Pulmonary artery endothelial cell (primary cell): ENCODE measurements around the gene CRISP2. TPM values are rescaled to one million over a fixed set of nuclear protein-coding genes. Genes with fewer than 3 reads are reported as not detected.

Experiments used
- DNase-seq: peaks from one replicate; pipeline ENCODE4 v3.0.0-alpha.2; 2011; ENCODE audit warnings: low read depth, low spot score
- total RNA-seq: library from RNA; depleted of rRNA; stranded (reverse); fragments of >200 nt; gene quantifications from 2 replicates; pipeline ENCODE4 v1.2.3, GENCODE V29; 2014

The CRISP2 gene
- total RNA-seq, 1 donor from 2014 or later = not detected

DNA sequence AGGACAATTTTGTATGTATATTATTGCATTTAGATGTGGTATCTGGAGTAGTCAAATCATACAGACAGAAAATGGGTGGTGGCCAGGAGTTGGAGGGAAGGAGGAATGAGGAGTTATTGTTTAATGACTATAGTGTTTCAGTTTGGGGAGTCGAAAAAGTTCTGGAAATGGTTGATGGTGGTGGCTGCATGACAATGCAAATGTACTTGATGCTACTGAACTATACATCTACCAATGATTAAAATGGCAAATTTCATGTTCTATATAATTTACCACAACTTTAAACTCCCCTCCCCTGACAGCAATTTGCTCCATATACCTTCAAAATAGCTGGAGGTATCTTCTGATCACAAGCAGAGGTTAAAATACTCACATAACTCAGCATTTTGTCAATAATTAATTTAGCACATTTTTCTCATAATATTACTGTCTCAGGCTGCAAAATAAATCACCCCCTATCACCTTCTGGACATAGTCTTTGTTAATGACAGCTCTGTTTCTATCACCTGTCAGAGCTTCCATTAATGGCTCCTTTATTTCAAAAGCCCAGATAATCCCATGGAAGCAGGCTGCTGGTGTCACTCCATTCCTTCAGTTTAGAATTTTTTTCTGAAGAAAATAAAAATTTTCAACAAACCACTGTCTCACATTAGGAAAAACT, 51.0 kb downstream of the CRISP2 start:
- no peak for DNase-seq

DNA sequence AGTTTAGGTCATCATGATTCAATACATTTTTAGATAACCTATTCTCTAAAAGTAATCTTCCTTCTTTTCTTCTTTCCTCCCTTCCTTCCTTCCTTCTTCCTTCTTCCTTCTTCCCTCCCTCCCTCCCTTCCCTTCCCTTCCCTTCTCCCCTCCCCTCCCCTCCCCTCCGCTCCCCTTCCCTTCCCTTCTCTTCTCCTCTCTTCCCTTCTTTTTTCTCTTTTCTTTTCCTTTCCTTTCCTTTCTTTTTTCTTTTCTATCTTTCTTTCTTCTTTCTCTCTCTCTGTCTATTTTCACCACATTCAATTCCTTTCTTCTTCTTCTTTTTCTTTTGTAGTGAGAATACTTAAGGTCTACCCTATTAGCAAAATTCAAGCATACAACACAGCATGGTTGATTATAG, 59.4 kb downstream of the CRISP2 start:
- DNase-seq = no peak

DNA sequence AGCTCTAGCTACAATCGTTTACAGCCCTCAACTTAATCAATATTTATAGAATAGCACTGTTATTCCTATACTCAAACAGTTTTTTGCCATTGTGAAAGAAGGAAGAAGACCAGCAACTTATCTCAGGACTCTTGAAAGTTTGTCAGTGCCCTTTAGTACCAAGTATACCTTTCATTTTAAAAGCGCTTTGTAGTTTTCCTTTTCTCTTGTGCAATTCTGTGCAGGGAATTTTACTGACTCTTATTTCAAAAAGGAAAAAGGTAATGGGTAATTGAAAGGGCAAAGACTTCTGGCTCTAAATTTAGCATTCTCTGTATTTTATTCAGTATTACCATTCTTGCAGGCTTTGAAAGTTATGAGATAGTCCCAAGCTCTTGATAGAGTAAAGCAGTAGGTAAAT, 59.9 kb downstream of the CRISP2 start:
- DNase-seq = no peak

DNA sequence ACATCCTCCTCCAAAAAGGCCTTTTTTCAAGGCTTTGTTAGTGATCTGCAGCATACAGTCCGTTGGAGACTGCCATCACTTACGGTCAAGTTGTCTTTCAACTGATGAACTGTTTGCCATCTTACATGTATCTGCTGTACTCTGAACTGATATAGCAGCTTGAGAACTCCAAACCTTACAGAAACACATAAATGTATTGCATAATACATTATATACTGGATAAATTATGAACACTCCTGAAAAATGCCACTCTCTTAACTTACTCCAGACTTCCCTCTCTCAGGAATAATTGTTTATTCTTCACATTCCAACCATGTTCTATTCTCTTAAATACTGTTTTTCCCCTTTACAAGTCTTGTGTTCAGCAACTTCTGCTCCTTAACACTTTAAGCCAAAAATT, 62.1 kb downstream of the CRISP2 start:
- DNase-seq = no peak

DNA sequence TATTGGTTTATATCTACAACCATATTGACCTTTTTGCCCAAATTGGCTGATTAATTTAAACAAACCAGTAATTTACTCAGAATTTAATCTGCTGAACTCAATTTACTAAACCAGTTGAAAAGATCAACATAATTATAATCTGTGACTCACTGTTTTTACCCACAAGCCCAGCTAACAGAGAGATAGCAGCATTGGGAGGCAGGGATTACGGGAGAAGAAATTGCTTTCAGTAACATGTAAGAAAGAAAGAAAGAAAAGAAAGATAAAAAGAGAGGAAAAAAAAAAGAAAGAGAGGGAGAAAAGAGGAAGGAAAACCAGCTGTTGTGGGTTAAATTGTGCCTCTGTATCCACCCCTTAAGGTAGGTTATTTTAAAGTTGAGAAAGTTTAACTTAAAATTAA, 63.4 kb downstream of the CRISP2 start:
- no peak for DNase-seq

DNA sequence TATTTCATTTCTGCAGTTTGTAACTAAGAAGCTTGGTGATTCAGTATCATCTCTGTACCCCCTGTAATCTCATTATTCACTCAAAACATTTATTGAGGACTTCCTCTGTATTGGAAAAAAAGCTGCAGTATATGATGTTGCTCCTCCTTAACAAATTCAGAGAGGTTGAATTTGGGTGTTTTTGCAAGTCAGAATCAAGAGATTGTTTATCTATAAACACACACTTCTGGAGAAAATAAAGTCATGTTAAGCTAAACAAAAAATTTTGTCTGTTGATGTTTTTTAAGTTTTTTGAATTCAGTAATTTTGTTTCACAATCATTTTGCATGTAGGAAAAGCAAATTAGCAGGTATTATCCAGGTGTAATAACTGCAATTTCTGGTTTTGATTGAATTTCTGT, 65.3 kb downstream of the CRISP2 start:
- no peak for DNase-seq

DNA sequence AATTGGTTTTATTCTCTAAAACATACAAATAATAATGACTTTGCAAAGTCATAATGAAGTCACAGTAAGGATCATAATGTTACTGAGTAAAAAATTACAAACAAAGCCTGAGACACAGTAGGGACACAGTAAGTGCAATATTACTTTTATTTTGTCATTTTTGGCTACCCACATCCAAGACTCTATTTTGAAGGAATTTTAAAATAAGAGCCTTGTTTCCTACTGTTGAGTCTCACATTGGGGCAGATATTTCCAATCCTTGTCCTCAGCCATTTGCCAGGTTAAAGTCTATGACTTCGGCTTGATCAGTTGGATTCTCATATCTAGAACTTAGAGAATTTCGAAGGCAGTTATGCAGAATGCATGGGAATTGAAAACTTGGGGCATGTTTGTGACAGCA, 65.9 kb downstream of the CRISP2 start:
- DNase-seq = no peak

DNA sequence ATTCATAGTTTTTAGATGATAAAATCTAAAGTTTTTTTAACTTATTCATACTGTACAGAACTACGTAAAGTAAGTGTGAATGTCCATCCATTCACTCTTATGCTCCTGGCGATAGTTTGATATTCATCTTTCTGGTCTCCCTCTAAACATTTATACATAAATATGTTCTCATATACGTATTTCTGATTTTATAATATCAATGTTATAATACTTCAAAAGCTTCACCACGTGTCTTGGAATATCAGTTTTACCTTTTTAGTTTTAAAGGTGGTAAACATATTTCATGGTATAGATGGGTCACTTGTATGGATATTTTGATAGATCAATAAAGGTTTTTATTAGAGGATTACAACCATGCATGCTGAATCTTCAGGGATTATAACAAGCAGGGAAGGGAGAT, 66.4 kb downstream of the CRISP2 start:
- no peak for DNase-seq

DNA sequence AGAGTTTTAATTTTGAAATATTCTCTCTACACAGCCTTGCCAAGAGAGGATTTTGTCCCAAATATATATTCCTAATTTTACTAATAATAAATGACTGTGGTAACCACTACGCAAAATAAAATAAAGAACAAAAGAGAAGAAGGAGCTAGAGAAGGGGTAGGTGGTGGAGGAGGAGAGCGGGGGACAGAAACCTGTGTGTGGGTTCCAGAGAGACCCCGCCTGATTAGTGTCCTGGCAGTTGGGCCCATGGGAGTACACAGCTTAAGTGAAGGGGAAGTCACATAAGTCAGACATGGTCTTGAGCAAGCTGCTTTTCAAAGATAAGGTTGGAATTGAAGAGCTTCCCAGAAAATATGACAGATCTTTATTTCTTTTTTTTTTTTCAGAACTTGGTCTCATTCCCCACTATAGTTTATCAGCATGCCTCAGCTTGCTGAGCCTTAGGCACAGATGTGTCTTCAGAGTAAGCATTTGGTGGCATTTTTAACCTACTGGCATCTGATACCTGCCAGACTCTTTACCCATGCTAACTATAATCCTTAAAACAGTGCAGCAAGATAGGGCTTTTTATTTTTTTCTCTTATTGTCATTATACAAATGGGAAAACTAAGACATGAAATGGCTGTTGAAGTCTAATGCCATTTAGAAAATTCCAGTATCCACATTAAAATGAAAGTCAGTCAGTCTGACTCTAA, 67.1 kb downstream of the CRISP2 start:
- no peak for DNase-seq

DNA sequence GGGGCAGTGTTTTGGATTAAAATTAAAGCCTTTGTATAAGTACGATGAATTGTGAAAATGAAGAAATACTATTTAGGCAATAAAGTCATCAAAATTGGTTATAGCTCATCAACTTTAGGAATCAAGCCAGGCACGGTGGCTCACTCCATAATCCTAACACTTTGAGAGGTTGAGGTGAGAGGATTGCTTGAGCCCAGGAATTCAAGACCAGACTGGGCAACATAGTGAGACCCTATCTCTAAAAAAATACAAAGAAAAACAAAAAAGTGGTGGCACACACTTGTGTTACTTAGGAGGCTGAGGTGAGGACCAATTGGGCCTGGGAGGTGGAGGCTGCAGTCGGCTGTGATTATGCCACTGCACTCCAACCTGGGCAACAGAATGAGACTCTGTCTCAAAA, 68.2 kb downstream of the CRISP2 start:
- DNase-seq = no peak

Other genes with a start within 250 kb of the CRISP2 start
- not detected in 2 replicates for gene GLYATL3, start 213.6 kb downstream of the CRISP2 start, total RNA-seq
- gene C6orf141, start 162.9 kb downstream of the CRISP2 start, total RNA-seq = 2.8 and 6.0 TPM in 2 replicates
- not detected in 2 replicates for gene RHAG, start 76.7 kb downstream of the CRISP2 start, total RNA-seq
- gene CRISP3, start 30.8 kb upstream of the CRISP2 start, total RNA-seq = not detected in 2 replicates
- gene PGK2, start 73.7 kb upstream of the CRISP2 start, total RNA-seq = not detected in 2 replicates
- not detected in 2 replicates for gene CRISP1, start 153.0 kb upstream of the CRISP2 start, total RNA-seq